IMR-90 (cell line): ENCODE data around the gene SLC4A5.

Source experiments
- CHD1 ChIP-seq: IDR thresholded peaks from 2 replicates; pipeline ENCODE4 v1.6.1; 2012; ENCODE audit warnings: low read depth, low read length, improper control_type of control experiment
- CTCF ChIP-seq: conservative IDR thresholded peaks from 2 replicates; pipeline ENCODE4 v1.5.1; 2012; ENCODE audit warnings: mild to moderate bottlenecking, low read depth, low read length, improper control_type of control experiment

- TF ChIP-seq CHD1 (no peak), CTCF (no peak)
These were observed 29.1 kb downstream of the SLC4A5 start for GRCh38 chr2:74314107-74314506.
